CD4-positive, alpha-beta T cell (primary cell): ENCODE measurements around the gene EMSY. TPM values are rescaled to one million over a fixed set of nuclear protein-coding genes. Genes with fewer than 3 reads are reported as not detected.
"Not testable (repeated sequence)": the region's sequence is repeated elsewhere in the genome, so short reads cannot be mapped to it uniquely, and the experiment has no call there.

ENCODE experiments used
- ATAC-seq: fragments of 200-7000 bp; cut with Tn5 transposase; one replicate; pipeline ENCODE4 v1.10.0; 2022; ENCODE audit warnings: mild to moderate bottlenecking; ENCODE audit not compliant: poor library complexity
- CTCF ChIA-PET: fragments of 350-600 bp; sonication (Branson Sonifier 250); formaldehyde crosslinking; loops from one replicate; lab custom pipeline; 2021; ENCODE audit warnings: antibody characterized with exemption, inconsistent platforms; lab: Charles Lee
- POLR2A ChIA-PET: fragments of 350-600 bp; sonication (Branson Sonifier 250); formaldehyde crosslinking; loops from one replicate; lab custom pipeline; 2021; ENCODE audit warnings: antibody characterized with exemption, inconsistent platforms; lab: Charles Lee
- DNase-seq, 14 experiments: peaks; one replicate each; pipeline ENCODE4 v3.0.0-alpha.2; 2013 to 2020; ENCODE audit warnings: mixed read lengths in 2 of 14
- H3K27ac ChIP-seq, 2 donors: one replicate each; pipeline versions ENCODE4 v1.5.1 to v1.7.0; 2013; ENCODE audit warnings: low read length in 2 of 2, low read depth in 1 of 2, mild to moderate bottlenecking in 1 of 2
- H3K27me3 ChIP-seq, 2 experiments: 1 replicate in 1 of 2; 2 replicates in 1 of 2; pipeline versions ENCODE4 v1.6.1 to v1.7.0; 2013; ENCODE audit warnings: low read length in 2 of 2, control low read depth in 1 of 2, mild to moderate bottlenecking in 1 of 2, moderate library complexity in 1 of 2; ENCODE audit not compliant: insufficient read depth in 2 of 2, control insufficient read depth in 1 of 2
- H3K36me3 ChIP-seq: one replicate; pipeline ENCODE4 v1.6.1; 2013; ENCODE audit warnings: low read length, control low read depth; ENCODE audit not compliant: insufficient read depth
- H3K4me1 ChIP-seq: one replicate; pipeline ENCODE4 v1.6.1; 2013; ENCODE audit warnings: low read length, control low read depth; ENCODE audit not compliant: insufficient read depth
- H3K4me3 ChIP-seq: one replicate; pipeline ENCODE4 v1.5.1; 2013; ENCODE audit warnings: mild to moderate bottlenecking, low read length, moderate library complexity
- H3K9me3 ChIP-seq, 2 experiments: 1 replicate in 1 of 2; 2 replicates in 1 of 2; pipeline versions ENCODE4 v1.6.1 to v1.7.0; 2013; ENCODE audit warnings: low read length in 2 of 2, mild to moderate bottlenecking in 2 of 2, control low read depth in 1 of 2, moderate library complexity in 1 of 2; ENCODE audit not compliant: control insufficient read depth in 1 of 2, insufficient read depth in 1 of 2
- H3K27ac Mint-ChIP-seq: one replicate; pipeline ENCODE4 v1.8.0; 2020; ENCODE audit warnings: mixed read lengths
- H3K27me3 Mint-ChIP-seq: one replicate; pipeline ENCODE4 v1.8.0; 2021; ENCODE audit warnings: mixed read lengths
- H3K36me3 Mint-ChIP-seq: one replicate; pipeline ENCODE4 v1.8.0; 2021; ENCODE audit warnings: low read depth, mixed read lengths
- H3K4me1 Mint-ChIP-seq: one replicate; pipeline ENCODE4 v1.8.0; 2021; ENCODE audit warnings: low read depth, mixed read lengths
- H3K4me3 Mint-ChIP-seq: one replicate; pipeline ENCODE4 v1.8.0; 2020; ENCODE audit warnings: mild to moderate bottlenecking, mixed read lengths
- H3K9me3 Mint-ChIP-seq: one replicate; pipeline ENCODE4 v1.8.0; 2020; ENCODE audit warnings: mixed read lengths
- CTCF ChIP-seq: fragments of 200-600 bp; IDR thresholded peaks from one replicate; pipeline ENCODE4 v1.8.0; 2022; ENCODE audit warnings: antibody characterized with exemption, mild to moderate bottlenecking
- intact Hi-C, 2 experiments: fragments of 100-400 bp; cut with DNase I in 1 of 2; cut with micrococcal nuclease in 1 of 2; formaldehyde crosslinking; loops; one replicate each; pipeline versions ENCODE4 v1.15.1 to v1.9.0; 2023 to 2025; cut with DNase I, micrococcal nuclease
- total RNA-seq, 174 experiments: library from RNA in 2 of 174; stranded (reverse) in 2 of 174; gene quantifications; one replicate each; pipeline ENCODE4 v1.2.3 and lab custom pipeline; 2021 to 2026

EMSY gene
- total RNA-seq, 2 experiments from 2014 or later = 20.9 to 21.8 TPM

- intact Hi-C loops = no loop called here
- H3K36me3 ChIP-seq = no peaks in the 10 kb centered on the region
- no peak for DNase-seq
- H3K27me3 ChIP-seq = peaks cover 0 to 4% of the 10 kb centered on the region in 2 experiments
- H3K4me3 Mint-ChIP-seq = no peak overlapping the region
- POLR2A ChIA-PET = no interaction called here
- no peak for ATAC-seq
- no peaks in the 10 kb centered on the region for H3K27me3 Mint-ChIP-seq
- H3K9me3 Mint-ChIP-seq = peaks cover 2% of the 10 kb centered on the region
- no peaks in the 10 kb centered on the region for H3K4me1 ChIP-seq
- no peak for TF ChIP-seq CTCF
- no peak overlapping the region for H3K4me3 ChIP-seq
- no peaks in the 10 kb centered on the region for H3K36me3 Mint-ChIP-seq
- no peak overlapping the region for H3K27ac Mint-ChIP-seq
- CTCF ChIA-PET = no interaction called here
- H3K27ac ChIP-seq = no peak overlapping the region
- no peaks in the 10 kb centered on the region for H3K4me1 Mint-ChIP-seq
- H3K9me3 ChIP-seq = no peaks in the 10 kb centered on the region
These were observed 123.8 kb downstream of the EMSY start for GRCh38 chr11:76568621-76569020.

GRCh38 chr11:76572181-76572875 is 127.5 kb downstream of the EMSY start:
- CTCF ChIA-PET, H3K36me3 Mint-ChIP-seq, H3K9me3 Mint-ChIP-seq, POLR2A ChIA-PET, H3K4me1 Mint-ChIP-seq, H3K27ac ChIP-seq, H3K9me3 ChIP-seq, H3K4me1 ChIP-seq, intact Hi-C loops, ATAC-seq, H3K4me3 ChIP-seq, H3K36me3 ChIP-seq, DNase-seq, H3K27me3 ChIP-seq, H3K4me3 Mint-ChIP-seq, H3K27ac Mint-ChIP-seq, H3K27me3 Mint-ChIP-seq: not testable (repeated sequence)

GRCh38 chr11:76574406-76574805 is 129.6 kb downstream of the EMSY start:
- Histone ChIP-seq H3K4me1 (no peaks in the 10 kb centered on the region), H3K36me3 (no peaks in the 10 kb centered on the region), H3K9me3 (no peaks in the 10 kb centered on the region), H3K4me3 (no peak overlapping the region), H3K27ac (no peak overlapping the region), H3K27me3 (peaks cover 0 to 6% of the 10 kb centered on the region in 2 experiments)
- no peaks in the 10 kb centered on the region for H3K36me3 Mint-ChIP-seq
- no peaks in the 10 kb centered on the region for H3K4me1 Mint-ChIP-seq
- H3K27ac Mint-ChIP-seq = no peak overlapping the region
- TF ChIP-seq CTCF = no peak
- peaks cover 2% of the 10 kb centered on the region for H3K9me3 Mint-ChIP-seq
- DNase-seq (no peak), ATAC-seq (no peak)
- intact Hi-C loops = no loop called here
- H3K27me3 Mint-ChIP-seq = no peaks in the 10 kb centered on the region
- no peak overlapping the region for H3K4me3 Mint-ChIP-seq
- CTCF ChIA-PET = no interaction called here
- POLR2A ChIA-PET = no interaction called here

- no peaks in the 10 kb centered on the region for H3K9me3 ChIP-seq
- ATAC-seq = no peak
- intact Hi-C loops = no loop called here
- ChIA-PET CTCF (no interaction called here), POLR2A (no interaction called here)
- Mint-ChIP-seq H3K4me1 (no peaks in the 10 kb centered on the region), H3K36me3 (no peaks in the 10 kb centered on the region), H3K9me3 (peaks cover 2% of the 10 kb centered on the region), H3K4me3 (no peak overlapping the region), H3K27me3 (no peaks in the 10 kb centered on the region), H3K27ac (no peak overlapping the region)
- H3K27me3 ChIP-seq = peaks cover 0 to 6% of the 10 kb centered on the region in 2 experiments
- DNase-seq = no peak
- no peak overlapping the region for H3K4me3 ChIP-seq
- no peaks in the 10 kb centered on the region for H3K4me1 ChIP-seq
- H3K36me3 ChIP-seq = no peaks in the 10 kb centered on the region
- no peak for TF ChIP-seq CTCF
- no peak overlapping the region for H3K27ac ChIP-seq
These were observed 130.1 kb downstream of the EMSY start for GRCh38 chr11:76574879-76575278.
